K562 (cell line): Measurements from ENCODE around the gene SLC48A1. TPM values are rescaled to one million over a fixed set of nuclear protein-coding genes. Genes with fewer than 3 reads are reported as not detected.
A peak's percentile ranks its signal among the peaks of the same experiment; 100 is the strongest.

ENCODE experiments used
- ATAC-seq: fragments of 200-7000 bp; cut with Tn5 transposase; 3 replicates; pipeline ENCODE4 v1.9.1; 2020; ENCODE audit warnings: moderate library complexity
- BruUV-seq: library from RNA; stranded (reverse); fragments of 400-500 nt; replicated peaks from 2 replicates; lab custom pipeline; 2021; lab: Mats Ljungman, UMichigan
- CTCF ChIA-PET: fragments of 300-600 bp; formaldehyde crosslinking; extraction: SDS; loops from one replicate; lab custom pipeline; 2021; ENCODE audit warnings: low intra/inter-chr PET ratio; lab: Yijun Ruan, JAX
- POLR2A ChIA-PET: fragments of 300-600, 350-650 bp; sonication (Branson Sonifier 250); formaldehyde crosslinking; extraction: SDS; loops from one replicate; lab custom pipeline; 2021; ENCODE audit warnings: antibody characterized with exemption, inconsistent platforms; lab: Yijun Ruan, JAX
- DNase-seq, 4 experiments: peaks; one replicate each; pipeline versions ENCODE4 v3.0.0 to v3.0.0-alpha.2; 2011 to 2018; ENCODE audit warnings: low spot score in 3 of 4, mixed read lengths in 3 of 4; ENCODE audit errors: extremely low read depth in 1 of 4
- FAIRE-seq: peaks from 2 replicates; lab custom pipeline; 2011; peaks lifted over from hg19 to GRCh38; lab: Jason Lieb, UNC
- H2AFZ ChIP-seq: 2 replicates; pipeline ENCODE4 v1.6.0; 2011; ENCODE audit warnings: low read depth, low read length, control low read depth, inconsistent platforms
- H3K27ac ChIP-seq: fragments of 200-600 bp; 3 replicates; pipeline ENCODE4 v1.8.0; 2011; ENCODE audit warnings: low read depth, mild to moderate bottlenecking, control low read depth, inconsistent platforms, low read length, moderate library complexity, mixed read lengths; ENCODE audit errors: extremely low read depth
- H3K27me3 ChIP-seq, 2 experiments: fragments of 300-600 bp in 1 of 2; 2 replicates in 1 of 2; 3 replicates in 1 of 2; pipeline versions ENCODE4 v1.6.0 to v1.8.0; 2011; ENCODE audit warnings: inconsistent platforms in 2 of 2, low read length in 2 of 2, mild to moderate bottlenecking in 1 of 2, mixed read lengths in 1 of 2, moderate library complexity in 1 of 2; ENCODE audit not compliant: control insufficient read depth in 2 of 2, insufficient read depth in 2 of 2
- H3K36me3 ChIP-seq: fragments of 300-600 bp; 3 replicates; pipeline ENCODE4 v1.8.0; 2011; ENCODE audit warnings: mild to moderate bottlenecking, low read length, inconsistent platforms; ENCODE audit not compliant: control insufficient read depth, insufficient read depth
- H3K4me1 ChIP-seq, 2 experiments: fragments of 200-600 bp in 1 of 2; replicated peaks in 1 of 2; 2 replicates in 1 of 2; 3 replicates in 1 of 2; pipeline versions ENCODE4 v1.5.1 to v1.8.0; 2011; ENCODE audit warnings: inconsistent platforms in 2 of 2, low read length in 2 of 2, mild to moderate bottlenecking in 1 of 2, mixed read lengths in 1 of 2, moderate library complexity in 1 of 2; ENCODE audit not compliant: control insufficient read depth in 2 of 2, insufficient read depth in 2 of 2
- H3K4me2 ChIP-seq: 2 replicates; pipeline ENCODE4 v1.6.1; 2011; ENCODE audit warnings: low read length, control low read depth, inconsistent platforms, mixed read lengths; ENCODE audit not compliant: insufficient read depth
- H3K4me3 ChIP-seq: fragments of 200-600 bp; sonication (generic), shearing (Covaris generic); 2 replicates; pipeline ENCODE4 v1.5.1; 2016; ENCODE audit warnings: control low read depth, inconsistent platforms
- H3K79me2 ChIP-seq: fragments of 200-600 bp; 3 replicates; pipeline ENCODE4 v1.8.0; 2011; ENCODE audit warnings: low read length, inconsistent platforms; ENCODE audit not compliant: control insufficient read depth, insufficient read depth
- H3K9ac ChIP-seq, 2 experiments: 2 replicates each; pipeline versions ENCODE4 v1.6.0 to v1.6.1; 2011; ENCODE audit warnings: low read depth in 2 of 2, low read length in 2 of 2, control low read depth in 1 of 2, inconsistent platforms in 1 of 2, mild to moderate bottlenecking in 1 of 2, mixed read lengths in 1 of 2; ENCODE audit not compliant: insufficient read depth in 1 of 2
- H3K9me1 ChIP-seq: one replicate; pipeline ENCODE4 v1.6.0; 2011; ENCODE audit warnings: inconsistent platforms, mild to moderate bottlenecking, low read length, moderate library complexity; ENCODE audit not compliant: control insufficient read depth, insufficient read depth
- H3K9me3 ChIP-seq: replicated peaks from 2 replicates; pipeline ENCODE4 v1.5.1; 2011; ENCODE audit warnings: low read depth, low read length, inconsistent platforms; ENCODE audit not compliant: control insufficient read depth, insufficient read depth
- H4K20me1 ChIP-seq: replicated peaks from 2 replicates; pipeline ENCODE4 v1.6.1; 2011; ENCODE audit warnings: low read length, inconsistent platforms, mixed read lengths; ENCODE audit not compliant: control insufficient read depth, insufficient read depth
- EHMT2 ChIP-seq: fragments of 450-650 bp; IDR thresholded peaks from 2 replicates; pipeline ENCODE4 v1.6.1; 2018; ENCODE audit warnings: antibody characterized with exemption
- NR2C1 ChIP-seq, 2 experiments: fragments of 450-650 bp; IDR thresholded peaks; 2 replicates each; pipeline ENCODE4 v1.6.1; 2017; ENCODE audit warnings: mild to moderate bottlenecking in 2 of 2, antibody characterized with exemption in 1 of 2, inconsistent platforms in 1 of 2, missing compliant biosample characterization in 1 of 2, missing genetic modification characterization in 1 of 2
- SP2 ChIP-seq: IDR thresholded peaks from 2 replicates; pipeline ENCODE4 v1.6.1; 2011; ENCODE audit warnings: mild to moderate bottlenecking, low read depth, low read length, moderate library complexity; ENCODE audit not compliant: poor library complexity, severe bottlenecking; ENCODE audit errors: extremely low read depth
- WHSC1 ChIP-seq: IDR thresholded peaks from one replicate; pipeline ENCODE4 v1.6.1; 2012; ENCODE audit warnings: low read length, control low read depth, inconsistent platforms
- XRCC5 ChIP-seq: fragments of 200-400 bp; formaldehyde crosslinking; IDR thresholded peaks from 2 replicates; pipeline ENCODE4 v1.6.1; 2017; ENCODE audit warnings: low read depth, mild to moderate bottlenecking, low read length
- ZNF75A ChIP-seq: fragments of 450-650 bp; formaldehyde crosslinking; IDR thresholded peaks from 2 replicates; pipeline ENCODE4 v1.4.0; 2020; ENCODE audit warnings: mild to moderate bottlenecking
- WGBS: fragments of 100-300 bp; shearing (Covaris generic); methylation state at CpG from one replicate; pipeline ENCODE4 v1.1.6; 2016; ENCODE audit warnings: low coverage, mixed read lengths; ENCODE audit not compliant: insufficient coverage; ENCODE audit errors: missing lambda C conversion rate; 5-methylcytosine and 5-hydroxymethylcytosine counted together
- in situ Hi-C: fragments of 300-500 bp; cut with MboI; formaldehyde crosslinking; loops from 4 replicates; pipeline ENCODE4 v1.15.0; 2018; ENCODE audit warnings: inconsistent platforms, mixed read lengths
- intact Hi-C: fragments of 100-400 bp; cut with micrococcal nuclease; formaldehyde crosslinking; loops from 2 replicates; pipeline ENCODE4 v1.14.2; 2022
- polyA plus RNA-seq, 8 experiments: library from polyadenylated mRNA; depleted of rRNA in 4 of 8; stranded (reverse) in 5 of 8; unstranded in 3 of 8; fragments of >200 nt; fragmentation: Nextera tagmentation in 2 of 8; fragmentation: Illumina TruSeq in 1 of 8; extraction: Ambion mirVana in 2 of 8; extraction: Trizol in 1 of 8; gene quantifications; 2 replicates each; pipeline versions ENCODE4 v1.2.1 to v1.2.3, GENCODE V29; 2011 to 2014; ENCODE audit warnings: inconsistent platforms in 1 of 8, missing spikeins in 1 of 8
- total RNA-seq, 7 experiments: library from RNA; depleted of rRNA in 6 of 7; stranded (reverse); fragments of >200 nt in 6 of 7; fragmentation: Illumina TruSeq in 2 of 7; extraction: Trizol in 2 of 7; gene quantifications; 2 replicates each; pipeline versions ENCODE4 v1.2.1 to v1.2.3, GENCODE V29; 2011 to 2021; ENCODE audit warnings: low replicate concordance in 1 of 7

The SLC48A1 gene
- total and polyA plus RNA-seq, 9 of the 15 experiments (the other 6 are each of a cell fraction or from before 2014, with no cell fraction given), result 10.7 to 37.5 (median 18.7) TPM

DNA sequence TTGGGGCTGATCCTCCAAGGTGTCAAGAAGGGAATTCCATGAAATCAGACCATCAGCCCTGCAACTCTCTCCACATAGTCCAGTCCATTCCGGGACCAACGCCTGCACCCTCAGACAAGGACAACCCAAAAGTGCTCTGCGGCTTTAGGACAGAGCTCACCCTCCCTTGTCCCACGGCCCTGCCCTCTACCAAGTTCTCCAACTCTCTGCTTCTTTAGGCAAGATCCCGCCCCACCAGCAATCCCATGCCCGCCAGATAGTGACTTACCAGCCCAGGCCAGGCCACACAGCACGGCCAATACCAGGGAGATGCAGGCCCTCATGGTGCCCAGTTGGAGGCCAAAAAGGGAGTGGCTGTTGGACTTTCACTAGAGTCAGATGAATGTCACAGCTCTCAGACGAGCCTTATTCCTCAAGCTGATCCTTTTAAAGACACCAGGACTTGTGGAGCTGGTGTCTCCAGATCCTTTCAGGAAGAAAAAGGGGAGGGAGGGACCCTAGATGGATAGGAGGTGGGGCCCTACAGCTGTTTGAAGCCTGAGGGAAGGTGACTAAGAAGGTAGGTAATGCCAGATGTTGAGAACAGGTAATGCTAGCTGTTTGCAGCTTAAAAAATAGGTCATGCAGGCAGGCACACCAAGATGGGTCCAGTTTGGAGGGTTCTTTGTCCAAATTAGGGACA lies 47.8 kb upstream of the SLC48A1 start, which contains the start of gene ENDOU:
Gene ENDOU (minus strand): TSS at position 400 of the 682 bp plus-strand sequence. CDS start 77 bp downstream, at position 323.
- no peaks in the 10 kb centered on the region for H3K36me3 ChIP-seq
- intact Hi-C loops, result no loop called here
- H3K9ac ChIP-seq, result peak within 1 kb of the TSS in 1 of 2 experiments; percentile 26; a peak in 1 of 4 replicates
- no peaks in the 10 kb centered on the region for H3K27me3 ChIP-seq
- H4K20me1 ChIP-seq, result peaks cover 2% of the 10 kb centered on the region; the same call in 1 of the 2 replicates
- CTCF ChIA-PET, result no interaction called here
- POLR2A ChIA-PET, result interaction anchor here (1.0 to 1.7 kb wide), 3 partner anchors 16 to 20 kb away, joined by 3 to 5 read pairs (median 3); partner anchors contain the start of gene RPAP3
- no peak within 1 kb of the TSS for H3K4me2 ChIP-seq
- no peak within 1 kb of the TSS for H3K27ac ChIP-seq
- no peak for ATAC-seq
- no peaks in the 10 kb centered on the region for H3K79me2 ChIP-seq
- no peak for TF ChIP-seq ZNF75A (CRISPR knock-in tag)
- TF ChIP-seq SP2, result no peak
- no peak for TF ChIP-seq EHMT2
- no peak for TF ChIP-seq WHSC1
- no peak for TF ChIP-seq NR2C1 (IDR thresholded peaks at IDR 0.05)
- no peak for TF ChIP-seq NR2C1 (tag; IDR thresholded peaks at IDR 0.05)
- TF ChIP-seq XRCC5, result no peak
- peaks cover 2 to 5% of the 10 kb centered on the region in 2 experiments; a peak in 3 of 5 replicates for H3K4me1 ChIP-seq
- H3K4me3 ChIP-seq, result no peak within 1 kb of the TSS
- H2AFZ ChIP-seq, result no peak within 1 kb of the TSS
- 59% methylated on average over 8 of the region's 8 CpGs for WGBS
- in situ Hi-C loops, result no loop called here
- no peak for FAIRE-seq
- DNase-seq, result no peak
- BruUV-seq, result no TSS peak
- H3K9me1 ChIP-seq, result no peaks in the 10 kb centered on the region
- no peaks in the 10 kb centered on the region for H3K9me3 ChIP-seq
